Panc1 (cell line): ENCODE measurements around the gene GNE. TPM values are rescaled to one million over a fixed set of nuclear protein-coding genes. Genes with fewer than 3 reads are reported as not detected.

Experiments
- ATAC-seq: fragments of 200-7000 bp; cut with Tn5 transposase; 2 replicates; pipeline ENCODE4 v1.9.1; 2020; ENCODE audit warnings: mild to moderate bottlenecking, moderate library complexity
- BruUV-seq: library from RNA; stranded (reverse); fragments of 400-500 nt; replicated peaks from 2 replicates; lab custom pipeline; 2021; lab: Mats Ljungman, UMichigan
- CTCF ChIA-PET: fragments of 300-600 bp; sonication (Branson Sonifier 250); formaldehyde crosslinking; loops from one replicate; lab custom pipeline; 2022; ENCODE audit warnings: antibody characterized with exemption; lab: Charles Lee
- POLR2A ChIA-PET: fragments of 300-600 bp; sonication (Branson Sonifier 250); formaldehyde crosslinking; loops from one replicate; lab custom pipeline; 2022; ENCODE audit warnings: antibody characterized with exemption; lab: Charles Lee
- DNase-seq: peaks from one replicate; pipeline ENCODE4 v3.0.0-alpha.2; 2010; ENCODE audit warnings: low read depth, low spot score
- H3K27ac ChIP-seq: 2 replicates; pipeline ENCODE4 v1.5.1; 2011; ENCODE audit warnings: mild to moderate bottlenecking, low read length, inconsistent platforms
- H3K27me3 ChIP-seq: fragments of 200-500 bp; sonication (Bioruptor generic); 2 replicates; pipeline ENCODE4 v1.6.0; 2014; ENCODE audit warnings: low read length, inconsistent platforms; ENCODE audit not compliant: control insufficient read depth, insufficient read depth
- H3K36me3 ChIP-seq: fragments of 200-500 bp; sonication (Bioruptor generic); 2 replicates; pipeline ENCODE4 v1.5.1; 2014; ENCODE audit warnings: inconsistent platforms, mild to moderate bottlenecking, low read length, moderate library complexity; ENCODE audit not compliant: control insufficient read depth, insufficient read depth
- H3K4me1 ChIP-seq: 2 replicates; pipeline ENCODE4 v1.5.1; 2011; ENCODE audit warnings: inconsistent platforms, mild to moderate bottlenecking, low read length, moderate library complexity; ENCODE audit not compliant: control insufficient read depth, insufficient read depth
- H3K4me3 ChIP-seq, 2 experiments: 2 replicates each; pipeline ENCODE4 v1.5.1; 2011 to 2012; ENCODE audit warnings: low read depth in 2 of 2, low read length in 2 of 2, mild to moderate bottlenecking in 2 of 2, inconsistent platforms in 1 of 2, moderate library complexity in 1 of 2
- H3K9me3 ChIP-seq: fragments of 200-500 bp; sonication (Bioruptor generic); 2 replicates; pipeline ENCODE4 v1.5.1; 2014; ENCODE audit warnings: low read depth, mild to moderate bottlenecking, inconsistent platforms, low read length, moderate library complexity; ENCODE audit not compliant: control insufficient read depth, insufficient read depth
- CTCF ChIP-seq: fragments of 450-650 bp; IDR thresholded peaks from 2 replicates; pipeline ENCODE4 v1.5.1; 2017; ENCODE audit warnings: mild to moderate bottlenecking
- POLR2AphosphoS5 ChIP-seq: IDR thresholded peaks from 2 replicates; pipeline ENCODE4 v1.6.1; 2012; ENCODE audit warnings: mild to moderate bottlenecking, low read depth, low read length, moderate library complexity
- REST ChIP-seq, 2 experiments: IDR thresholded peaks; 2 replicates each; pipeline ENCODE4 v1.6.1; 2011 to 2012; ENCODE audit warnings: low read depth in 2 of 2, control low read depth in 1 of 2, low read length in 1 of 2, mild to moderate bottlenecking in 1 of 2, moderate library complexity in 1 of 2; ENCODE audit not compliant: insufficient read depth in 1 of 2
- SIN3A ChIP-seq: IDR thresholded peaks from 2 replicates; pipeline ENCODE4 v1.6.1; 2012; ENCODE audit warnings: low read depth, mild to moderate bottlenecking, low read length, moderate library complexity, borderline replicate concordance; ENCODE audit not compliant: insufficient read depth
- TCF7L2 ChIP-seq: IDR thresholded peaks from 2 replicates; pipeline ENCODE4 v1.6.1; 2011; ENCODE audit warnings: mild to moderate bottlenecking, low read depth, low read length, inconsistent platforms
- in situ Hi-C: cut with HindIII; loops from 2 replicates; pipeline ENCODE4 v1.10.0; 2016; ENCODE audit warnings: low sequenced_read_pairs, low pct_unique_long_range_greater_than_20kb
- intact Hi-C: fragments of 100-400 bp; cut with micrococcal nuclease; formaldehyde crosslinking; loops from one replicate; pipeline ENCODE4 v1.10.0; 2022; ENCODE audit not compliant: unreplicated experiment
- total RNA-seq: library from RNA; stranded (reverse); gene quantifications from one replicate; pipeline ENCODE4 v1.2.1, GENCODE V29; 2021; ENCODE audit not compliant: unreplicated experiment

GNE gene
- total RNA-seq, 1 experiment from 2014 or later: 107 TPM

DNA sequence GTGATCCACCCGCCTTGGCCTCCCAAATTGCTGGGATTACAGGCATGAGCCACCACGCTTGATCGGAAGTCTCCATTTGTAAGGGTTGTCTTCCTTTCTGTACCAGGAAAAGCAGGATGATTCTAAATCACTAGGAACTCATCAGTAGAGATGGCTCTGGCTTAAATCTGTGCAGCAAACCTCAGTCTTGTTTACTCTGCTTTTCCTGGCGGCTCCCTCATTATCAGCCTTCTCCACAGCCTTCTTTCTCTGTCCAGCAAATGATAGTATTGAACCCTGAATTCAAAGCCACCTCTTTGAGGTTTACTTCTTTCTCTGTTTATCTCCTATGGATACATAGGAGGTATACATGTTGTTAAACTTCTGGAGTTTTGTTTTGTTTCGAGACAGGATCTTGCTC lies 43.0 kb upstream of the GNE start:
- DNase-seq (no peak), ATAC-seq (no peak)
- Histone ChIP-seq H3K9me3 (no peaks in the 10 kb centered on the region), H3K27ac (peak overlapping the region; percentile 18), H3K27me3 (no peaks in the 10 kb centered on the region), H3K4me3 (no peak overlapping the region), H3K36me3 (no peaks in the 10 kb centered on the region), H3K4me1 (peaks cover 20% of the 10 kb centered on the region)
- ChIA-PET POLR2A (no interaction called here), CTCF (no interaction called here)
- TF ChIP-seq SIN3A (no peak), CTCF (no peak), REST (IDR thresholded peaks at IDR 0.05; ENCODE audit: insufficient read depth in 1 of 2, low read depth in 2 of 2, low read length in 1 of 2) (no peak), TCF7L2 (no peak), POLR2AphosphoS5 (no peak)
- intact Hi-C loops: no loop called here
- no TSS peak for BruUV-seq
- in situ Hi-C loops: no loop called here

- POLR2A ChIA-PET: interaction anchor here (0.7 to 0.9 kb wide), 2 partner anchors 9 to 16 kb away, joined by 7 to 12 read pairs; no protein-coding TSS in a partner anchor
- no peak for ATAC-seq
Observed at GRCh38 chr9:36298566-36298965, 40.3 kb upstream of the GNE start.

More at GRCh38 chr9:36298566-36298965, 40.3 kb upstream of the GNE start:
- intact Hi-C loops: no loop called here
- Histone ChIP-seq H3K9me3 (no peaks in the 10 kb centered on the region), H3K36me3 (no peaks in the 10 kb centered on the region), H3K4me1 (peaks cover 27% of the 10 kb centered on the region), H3K27ac (peak overlapping the region; percentile 84), H3K27me3 (no peaks in the 10 kb centered on the region), H3K4me3 (no peak overlapping the region)
- TF ChIP-seq TCF7L2: no peak
- no peak for TF ChIP-seq SIN3A
- TF ChIP-seq CTCF: no peak
- no peak for TF ChIP-seq REST (IDR thresholded peaks at IDR 0.05; ENCODE audit: insufficient read depth in 1 of 2, low read depth in 2 of 2, low read length in 1 of 2)
- TF ChIP-seq POLR2AphosphoS5: no peak
- CTCF ChIA-PET: interaction anchor here (0.7 kb wide), 2 partner anchors 36 to 133 kb away, joined by 5 to 7 read pairs; no protein-coding TSS in a partner anchor
- in situ Hi-C loops: no loop called here
- no peak for DNase-seq
- no TSS peak for BruUV-seq
